HCT116 (cell line): ENCODE measurements around the gene ANTKMT. TPM values are rescaled to one million over a fixed set of nuclear protein-coding genes. Genes with fewer than 3 reads are reported as not detected.

Source experiments
- ATAC-seq: fragments of 200-7000 bp; cut with Tn5 transposase; 2 replicates; pipeline ENCODE4 v1.9.1; 2020; ENCODE audit warnings: mild to moderate bottlenecking, moderate library complexity
- BruUV-seq: library from RNA; stranded (reverse); fragments of 400-500 nt; replicated peaks from 2 replicates; lab custom pipeline; 2021; lab: Mats Ljungman, UMichigan
- CTCF ChIA-PET: fragments of 300-600 bp; sonication (Branson Sonifier 250); formaldehyde crosslinking; loops from one replicate; lab custom pipeline; 2021; ENCODE audit warnings: antibody characterized with exemption; lab: Charles Lee
- POLR2A ChIA-PET: fragments of 300-600, 350-600 bp; sonication (Branson Sonifier 250); formaldehyde crosslinking; loops from one replicate; lab custom pipeline; 2021; ENCODE audit warnings: antibody characterized with exemption; lab: Charles Lee
- RAD21 ChIA-PET, 2 experiments: fragments of 300-600 bp; sonication (Branson Sonifier 250); formaldehyde crosslinking; loops; one replicate each; lab custom pipeline; 2023; ENCODE audit warnings: low total read pairs in 2 of 2; ENCODE audit not compliant: uncharacterized antibody in 2 of 2, unreplicated experiment in 2 of 2, low non-redundant PET in 1 of 2; lab: Charles Lee
- DNase-seq: peaks from one replicate; pipeline ENCODE4 v3.0.0-alpha.2; 2010; ENCODE audit warnings: low read depth, low spot score
- H2AFZ ChIP-seq: fragments of 200-600 bp; shearing (Covaris generic), sonication (generic); 2 replicates; pipeline ENCODE4 v1.6.1; 2017; ENCODE audit warnings: low read depth, mixed run types, mixed read lengths, antibody characterized with exemption, low read length; ENCODE audit not compliant: poor library complexity, severe bottlenecking
- H3K27ac ChIP-seq: 2 replicates; pipeline ENCODE4 v1.5.1; 2012; ENCODE audit warnings: low read depth, low read length
- H3K27me3 ChIP-seq: fragments of 200-600 bp; sonication (generic); 2 replicates; pipeline ENCODE4 v1.6.1; 2016; ENCODE audit warnings: mixed run types, low read length, mixed read lengths; ENCODE audit not compliant: insufficient read depth
- H3K36me3 ChIP-seq, 2 experiments: fragments of 200-500 bp in 1 of 2; fragments of 200-600 bp in 1 of 2; sonication (Bioruptor generic) in 1 of 2; sonication (generic) in 1 of 2; 2 replicates each; pipeline versions ENCODE4 v1.5.1 to v1.6.1; 2014 to 2016; ENCODE audit warnings: low read length in 2 of 2, inconsistent platforms in 1 of 2, mixed read lengths in 1 of 2, mixed run types in 1 of 2; ENCODE audit not compliant: insufficient read depth in 2 of 2, control insufficient read depth in 1 of 2
- H3K4me1 ChIP-seq, 2 experiments: fragments of 200-600 bp in 1 of 2; sonication (generic) in 1 of 2; 2 replicates each; pipeline versions ENCODE4 v1.5.1 to v1.6.1; 2012 to 2017; ENCODE audit warnings: low read length in 2 of 2, inconsistent platforms in 1 of 2, mild to moderate bottlenecking in 1 of 2, mixed read lengths in 1 of 2, mixed run types in 1 of 2, moderate library complexity in 1 of 2; ENCODE audit not compliant: insufficient read depth in 2 of 2, control insufficient read depth in 1 of 2
- H3K4me2 ChIP-seq: fragments of 200-600 bp; sonication (generic); 2 replicates; pipeline ENCODE4 v1.6.1; 2017; ENCODE audit warnings: mixed run types, low read length, mixed read lengths
- H3K4me3 ChIP-seq, 2 experiments: fragments of 200-600 bp in 1 of 2; sonication (generic) in 1 of 2; replicated peaks in 1 of 2; 2 replicates each; pipeline ENCODE4 v1.5.1; 2011 to 2016; ENCODE audit warnings: low read length in 2 of 2, control low read depth in 1 of 2, low read depth in 1 of 2, mild to moderate bottlenecking in 1 of 2, mixed read lengths in 1 of 2, mixed run types in 1 of 2
- H3K79me2 ChIP-seq: fragments of 200-600 bp; sonication (generic); 2 replicates; pipeline ENCODE4 v1.6.1; 2017; ENCODE audit warnings: mild to moderate bottlenecking, mixed run types, low read length, moderate library complexity, mixed read lengths; ENCODE audit not compliant: insufficient read depth
- H3K9ac ChIP-seq: fragments of 200-600 bp; sonication (generic); 2 replicates; pipeline ENCODE4 v1.6.1; 2016; ENCODE audit warnings: low read length, mixed read lengths
- H3K9me2 ChIP-seq: fragments of 200-600 bp; sonication (generic), shearing (Covaris generic); 2 replicates; pipeline ENCODE4 v1.6.1; 2017; ENCODE audit warnings: mixed run types, mild to moderate bottlenecking, moderate library complexity; ENCODE audit not compliant: insufficient read depth
- H3K9me3 ChIP-seq, 2 experiments: fragments of 200-500 bp in 1 of 2; fragments of 200-600 bp in 1 of 2; sonication (Bioruptor generic) in 1 of 2; sonication (generic) in 1 of 2; 2 replicates each; pipeline ENCODE4 v1.6.1; 2014 to 2017; ENCODE audit warnings: low read length in 2 of 2, mixed read lengths in 2 of 2, inconsistent platforms in 1 of 2, low read depth in 1 of 2, mild to moderate bottlenecking in 1 of 2, mixed run types in 1 of 2, moderate library complexity in 1 of 2; ENCODE audit not compliant: control insufficient read depth in 1 of 2, insufficient read depth in 1 of 2
- H4K20me1 ChIP-seq: fragments of 200-600 bp; sonication (generic), shearing (Covaris generic); 2 replicates; pipeline ENCODE4 v1.6.1; 2017; ENCODE audit warnings: mixed run types, mild to moderate bottlenecking, moderate library complexity; ENCODE audit not compliant: insufficient read depth
- CBX3 ChIP-seq: IDR thresholded peaks from 2 replicates; pipeline ENCODE4 v1.6.1; 2012; ENCODE audit warnings: low read depth
- EGR1 ChIP-seq: IDR thresholded peaks from 2 replicates; pipeline ENCODE4 v1.6.1; 2012; ENCODE audit warnings: low read depth
- EZH2phosphoT487 ChIP-seq: fragments of 200-600 bp; IDR thresholded peaks from 2 replicates; pipeline ENCODE4 v1.6.1; 2018; ENCODE audit warnings: antibody characterized with exemption, borderline replicate concordance
- POLR2A ChIP-seq: IDR thresholded peaks from 2 replicates; pipeline ENCODE4 v1.7.0; 2011; ENCODE audit warnings: borderline replicate concordance; ENCODE audit not compliant: insufficient read depth, insufficient read length; ENCODE audit errors: extremely low read depth
- POLR2AphosphoS5 ChIP-seq: IDR thresholded peaks from 2 replicates; pipeline ENCODE4 v1.6.1; 2011; ENCODE audit warnings: mild to moderate bottlenecking, low read depth, low read length, moderate library complexity
- RAD21 ChIP-seq: IDR thresholded peaks from 2 replicates; pipeline ENCODE4 v1.6.1; 2012; ENCODE audit warnings: low read depth, mild to moderate bottlenecking
- SIN3A ChIP-seq: IDR thresholded peaks from 2 replicates; pipeline ENCODE4 v1.6.1; 2012; ENCODE audit warnings: low read depth
- ZFX ChIP-seq: fragments of 450-650 bp; IDR thresholded peaks from 2 replicates; pipeline ENCODE4 v1.6.1; 2017
- ZNF274 ChIP-seq: fragments of 200-500 bp; sonication (Bioruptor generic); IDR thresholded peaks from 2 replicates; pipeline ENCODE4 v1.6.1; 2014; ENCODE audit warnings: mild to moderate bottlenecking, low read depth, low read length, inconsistent platforms
- intact Hi-C: fragments of 100-400 bp; cut with micrococcal nuclease; formaldehyde crosslinking; loops from 2 replicates; pipeline ENCODE4 v1.10.0; 2022
- total RNA-seq: library from RNA; stranded (reverse); gene quantifications from one replicate; pipeline ENCODE4 v1.2.1, GENCODE V29; 2021; ENCODE audit not compliant: unreplicated experiment
- TF ChIP-seq, protein P1 (sequence below): IDR thresholded peaks from 2 replicates; pipeline ENCODE4 v1.6.1; 2012; ENCODE audit warnings: low read depth

ANTKMT gene
- total RNA-seq, 1 experiment from 2014 or later, result 65.4 TPM

DNA sequence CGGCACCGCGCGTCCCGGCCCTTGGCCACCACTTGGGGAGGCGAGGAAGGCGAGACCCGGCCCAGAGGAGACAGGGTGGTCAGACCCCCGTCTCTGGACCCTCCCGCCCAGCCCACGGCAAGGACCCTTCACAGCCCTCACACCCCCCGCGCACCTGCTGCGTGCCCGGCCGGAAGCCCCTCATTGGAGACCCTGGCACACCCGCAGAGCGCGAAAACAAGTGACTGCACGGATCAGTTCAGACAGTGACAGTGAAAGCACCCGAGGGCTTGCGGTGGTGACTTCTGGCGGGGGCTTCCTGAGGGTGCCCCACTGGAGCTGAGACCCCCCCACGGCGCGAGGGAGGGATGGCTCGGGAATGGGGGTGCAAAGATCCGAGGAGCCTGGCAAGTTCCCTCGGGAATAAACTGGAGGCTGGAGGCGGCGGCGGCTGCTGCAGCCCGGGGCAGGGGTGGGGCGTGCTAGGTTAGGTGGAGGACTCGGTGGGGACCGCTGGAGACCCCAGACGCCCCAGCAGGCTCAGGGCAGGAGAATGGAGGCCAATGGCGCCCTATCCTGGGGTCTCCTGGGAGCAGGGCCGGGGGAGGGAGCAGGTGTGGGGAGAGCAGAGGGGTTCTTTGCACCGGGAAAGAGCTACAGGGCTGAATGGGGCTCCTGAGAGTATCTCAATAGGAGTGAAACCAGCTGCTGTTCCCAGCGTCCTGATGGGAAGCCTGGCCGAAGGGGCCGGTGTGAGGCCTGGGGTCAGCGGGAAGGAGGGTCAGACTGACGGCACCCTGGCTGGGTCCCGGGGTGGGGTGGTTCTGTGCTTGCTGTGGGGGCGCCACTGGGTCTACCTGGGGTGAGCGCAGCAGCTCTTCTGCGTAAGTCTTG is 14.5 kb upstream of the ANTKMT start:
- RAD21 ChIA-PET, result no interaction called here
- Histone ChIP-seq H3K79me2 (peaks cover 34% of the 10 kb centered on the region), H3K27me3 (no peaks in the 10 kb centered on the region), H3K9ac (no peak overlapping the region), H3K9me2 (no peaks in the 10 kb centered on the region), H3K27ac (peak overlapping the region; percentile 18; the same call in 1 of the 2 replicates), H4K20me1 (no peaks in the 10 kb centered on the region), H3K4me3 (0 out of 4 replicates have a peak overlapping the region, but pooled peaks of 1 of the 2 experiments have one; percentile 4), H3K9me3 (no peaks in the 10 kb centered on the region), H3K36me3 (no peaks in the 10 kb centered on the region; a peak in 2 of 4 replicates), H3K4me2 (peak overlapping the region; percentile 45), H2AFZ (no peak overlapping the region), H3K4me1 (peaks cover 0 to 33% of the 10 kb centered on the region in 2 experiments; a peak in 3 of 4 replicates)
- DNase-seq (no peak), ATAC-seq (no peak)
- CTCF ChIA-PET, result no interaction called here
- BruUV-seq, result no TSS peak
- POLR2A ChIA-PET, result interaction anchor here (1.4 to 1.7 kb wide), 2 partner anchors 14 to 82 kb away, joined by 4 to 7 read pairs; partner anchors contain the start of genes CHTF18 and RPUSD1
- intact Hi-C loops, result no loop called here
- TF ChIP-seq CBX3 (no peak), SIN3A (no peak), ZFX (no peak), POLR2AphosphoS5 (no peak), ZNF274 (no peak), EZH2phosphoT487 (no peak), RAD21 (no peak), POLR2A (no peak), EGR1 (no peak)
- TF ChIP-seq, protein P1, sequence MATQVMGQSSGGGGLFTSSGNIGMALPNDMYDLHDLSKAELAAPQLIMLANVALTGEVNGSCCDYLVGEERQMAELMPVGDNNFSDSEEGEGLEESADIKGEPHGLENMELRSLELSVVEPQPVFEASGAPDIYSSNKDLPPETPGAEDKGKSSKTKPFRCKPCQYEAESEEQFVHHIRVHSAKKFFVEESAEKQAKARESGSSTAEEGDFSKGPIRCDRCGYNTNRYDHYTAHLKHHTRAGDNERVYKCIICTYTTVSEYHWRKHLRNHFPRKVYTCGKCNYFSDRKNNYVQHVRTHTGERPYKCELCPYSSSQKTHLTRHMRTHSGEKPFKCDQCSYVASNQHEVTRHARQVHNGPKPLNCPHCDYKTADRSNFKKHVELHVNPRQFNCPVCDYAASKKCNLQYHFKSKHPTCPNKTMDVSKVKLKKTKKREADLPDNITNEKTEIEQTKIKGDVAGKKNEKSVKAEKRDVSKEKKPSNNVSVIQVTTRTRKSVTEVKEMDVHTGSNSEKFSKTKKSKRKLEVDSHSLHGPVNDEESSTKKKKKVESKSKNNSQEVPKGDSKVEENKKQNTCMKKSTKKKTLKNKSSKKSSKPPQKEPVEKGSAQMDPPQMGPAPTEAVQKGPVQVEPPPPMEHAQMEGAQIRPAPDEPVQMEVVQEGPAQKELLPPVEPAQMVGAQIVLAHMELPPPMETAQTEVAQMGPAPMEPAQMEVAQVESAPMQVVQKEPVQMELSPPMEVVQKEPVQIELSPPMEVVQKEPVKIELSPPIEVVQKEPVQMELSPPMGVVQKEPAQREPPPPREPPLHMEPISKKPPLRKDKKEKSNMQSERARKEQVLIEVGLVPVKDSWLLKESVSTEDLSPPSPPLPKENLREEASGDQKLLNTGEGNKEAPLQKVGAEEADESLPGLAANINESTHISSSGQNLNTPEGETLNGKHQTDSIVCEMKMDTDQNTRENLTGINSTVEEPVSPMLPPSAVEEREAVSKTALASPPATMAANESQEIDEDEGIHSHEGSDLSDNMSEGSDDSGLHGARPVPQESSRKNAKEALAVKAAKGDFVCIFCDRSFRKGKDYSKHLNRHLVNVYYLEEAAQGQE, result no peak
- TF ChIP-seq, all 23 proteins: peak for 0
